ENCODE data around the gene HDAC4. TPM values are rescaled to one million over a fixed set of nuclear protein-coding genes. Genes with fewer than 3 reads are reported as not detected.

HDAC4 gene
- total and polyA plus RNA-seq, 2 experiments from 2014 or later = 8.1 to 41.8 TPM

- Histone ChIP-seq H3F3A (replicated peaks; ENCODE audit: low read depth) (no peaks in the 10 kb centered on the region), H3K36me3 (ENCODE audit: insufficient read depth) (peaks cover 6% of the 10 kb centered on the region; the same call in 1 of the 2 replicates), H3K4me3 (no peak overlapping the region), H3K79me2 (replicated peaks; ENCODE audit: insufficient read depth) (peaks cover 8% of the 10 kb centered on the region), H3K9me2 (ENCODE audit: insufficient read depth) (no peaks in the 10 kb centered on the region), H4K20me1 (replicated peaks; ENCODE audit: insufficient read depth) (no peaks in the 10 kb centered on the region; the same call in 1 of the 2 replicates), H3K27ac (ENCODE audit: low read depth) (no peak overlapping the region), H3K27me3 (ENCODE audit: insufficient read depth) (no peaks in the 10 kb centered on the region), H3K4me1 (ENCODE audit: insufficient read depth) (no peaks in the 10 kb centered on the region), H3K4me2 (no peak overlapping the region), H2AFZ (no peak overlapping the region)
- no peak for ATAC-seq
- Mint-ChIP-seq H3K4me3 (no peak overlapping the region), H3K27me3 (ENCODE audit: insufficient read depth, low read depth, poor library complexity) (peaks cover 5% of the 10 kb centered on the region), H3K27ac (no peak overlapping the region), H3K9me3 (peaks cover 6% of the 10 kb centered on the region; the same call in 1 of the 3 replicates), H3K36me3 (ENCODE audit: low read depth) (peaks cover 39% of the 10 kb centered on the region), H3K4me1 (peaks cover 14% of the 10 kb centered on the region)
- no peak for DNase-seq (ENCODE audit: low spot score)
- no peak for TF ChIP-seq REST (IDR thresholded peaks at IDR 0.05; ENCODE audit: unreplicated experiment)
- no peak for TF ChIP-seq ZNF114 (CRISPR knock-in tag; IDR thresholded peaks at IDR 0.05)
- TF ChIP-seq ZNF331 (CRISPR knock-in tag; IDR thresholded peaks at IDR 0.05; ENCODE audit: low read depth) = no peak
- TF ChIP-seq EZH2 (IDR thresholded peaks at IDR 0.05; ENCODE audit: low read depth, unreplicated experiment) = no peak
- TF ChIP-seq CTCF (conservative IDR thresholded peaks at IDR 0.05; ENCODE audit: low read depth in 2 of 2) = no peak
- no peak for TF ChIP-seq STAT1 (IDR thresholded peaks at IDR 0.05; ENCODE audit: unreplicated experiment)
- TF ChIP-seq EZH2phosphoT487 (IDR thresholded peaks at IDR 0.05; ENCODE audit: unreplicated experiment) = no peak
- TF ChIP-seq ZNF462 (CRISPR knock-in tag; IDR thresholded peaks at IDR 0.05) = no peak
- TF ChIP-seq POLR2AphosphoS5 (IDR thresholded peaks at IDR 0.05; ENCODE audit: low read depth) = no peak
- TF ChIP-seq JUNB (IDR thresholded peaks at IDR 0.05; ENCODE audit: unreplicated experiment) = no peak
Observed at GRCh38 chr2:239186516-239187357, 214.1 kb downstream of the HDAC4 start.

Data from GM23338 (cell line).